Fibroblast of the aortic adventitia (primary cell): ENCODE data around the gene DNAJC7. TPM values are rescaled to one million over a fixed set of nuclear protein-coding genes. Genes with fewer than 3 reads are reported as not detected.
A peak's percentile ranks its signal among the peaks of the same experiment; 100 is the strongest.

Experiments used
- DNase-seq: peaks from one replicate; pipeline ENCODE4 v3.0.0-alpha.2; 2010; ENCODE audit warnings: low read depth
- H3K4me3 ChIP-seq: 2 replicates; pipeline ENCODE4 v1.5.1; 2011; ENCODE audit warnings: low read depth, mild to moderate bottlenecking, control low read depth, low read length, moderate library complexity
- CTCF ChIP-seq: IDR thresholded peaks from 2 replicates; pipeline ENCODE4 v1.5.1; 2011; ENCODE audit warnings: mild to moderate bottlenecking, low read length, control low read depth, inconsistent platforms; ENCODE audit not compliant: insufficient read depth
- total RNA-seq: library from RNA; depleted of rRNA; stranded (reverse); fragments of >200 nt; gene quantifications from 2 replicates; pipeline ENCODE4 v1.2.3, GENCODE V29; 2012; ENCODE audit warnings: low replicate concordance

The DNAJC7 gene
- total RNA-seq, 1 donor = 58.0 TPM

GRCh38 chr17:41962768-41963434, 54.3 kb downstream of the DNAJC7 start:
- peak; percentile 88 for TF ChIP-seq CTCF

GRCh38 chr17:41962111-41962510, 55.1 kb downstream of the DNAJC7 start:
- no peak overlapping the region for H3K4me3 ChIP-seq
- DNase-seq = no peak
- no peak for TF ChIP-seq CTCF

More at GRCh38 chr17:41962768-41963434, 54.3 kb downstream of the DNAJC7 start:
- peak; percentile 69 for DNase-seq
- H3K4me3 ChIP-seq = no peak overlapping the region

GRCh38 chr17:41959336-41960095, 57.7 kb downstream of the DNAJC7 start:
- peak; percentile 56 for TF ChIP-seq CTCF
- no peak overlapping the region for H3K4me3 ChIP-seq
- peak; percentile 73 for DNase-seq

- no peak overlapping the region for H3K4me3 ChIP-seq
- TF ChIP-seq CTCF = no peak
- DNase-seq = peak; percentile 15
Observed at GRCh38 chr17:41959030-41959335, 58.3 kb downstream of the DNAJC7 start.

- TF ChIP-seq CTCF = no peak
- no peak overlapping the region for H3K4me3 ChIP-seq
- DNase-seq = no peak
Observed at GRCh38 chr17:41957869-41958439, 59.3 kb downstream of the DNAJC7 start.

- DNase-seq = no peak
- no peak for TF ChIP-seq CTCF
- H3K4me3 ChIP-seq = no peak overlapping the region
Observed at GRCh38 chr17:41957031-41957868, 60.0 kb downstream of the DNAJC7 start.
